ENCODE measurements around the gene XG. TPM values are rescaled to one million over a fixed set of nuclear protein-coding genes. Genes with fewer than 3 reads are reported as not detected.

The XG gene
- total and polyA plus RNA-seq, 2 donors from 2014 or later: 0.43 to 0.50 TPM

- no peak overlapping the region for H3K27ac ChIP-seq (ENCODE audit: low read depth in 2 of 2, low read length in 2 of 2)
- intact Hi-C loops (cut with DNase I): no loop called here
- no peak overlapping the region for H3K4me3 ChIP-seq (ENCODE audit: low read length in 3 of 3)
- no peak for TF ChIP-seq CTCF (IDR thresholded peaks at IDR 0.05; ENCODE audit: borderline replicate concordance, extremely low read depth, insufficient read depth)
- H3K27me3 ChIP-seq (ENCODE audit: control insufficient read depth, insufficient read depth, low read length): no peaks in the 10 kb centered on the region
- no peaks in the 10 kb centered on the region for H3K9me3 ChIP-seq (ENCODE audit: control insufficient read depth in 2 of 3, insufficient read depth in 1 of 3, low read length in 3 of 3)
- H3K4me1 ChIP-seq (ENCODE audit: control insufficient read depth in 2 of 3, insufficient read depth in 2 of 3, low read depth in 1 of 3, low read length in 3 of 3): no peaks in the 10 kb centered on the region
- FAIRE-seq (no peak), DNase-seq (no peak)
- no peak overlapping the region for H3K9ac ChIP-seq (ENCODE audit: low read length in 3 of 3)
- no peaks in the 10 kb centered on the region for H3K36me3 ChIP-seq (ENCODE audit: control insufficient read depth in 2 of 3, insufficient read depth in 3 of 3, low read length in 3 of 3)
Measured at GRCh38 chrX:2840961-2841360, 89.1 kb downstream of the XG start.

GRCh38 chrX:2841537-2841936, 89.7 kb downstream of the XG start:
- Histone ChIP-seq H3K36me3 (ENCODE audit: control insufficient read depth in 2 of 3, insufficient read depth in 3 of 3, low read length in 3 of 3) (no peaks in the 10 kb centered on the region), H3K27ac (ENCODE audit: low read depth in 2 of 2, low read length in 2 of 2) (no peak overlapping the region), H3K9me3 (ENCODE audit: control insufficient read depth in 2 of 3, insufficient read depth in 1 of 3, low read length in 3 of 3) (no peaks in the 10 kb centered on the region), H3K27me3 (ENCODE audit: control insufficient read depth, insufficient read depth, low read length) (no peaks in the 10 kb centered on the region), H3K9ac (ENCODE audit: low read length in 3 of 3) (no peak overlapping the region), H3K4me1 (ENCODE audit: control insufficient read depth in 2 of 3, insufficient read depth in 2 of 3, low read depth in 1 of 3, low read length in 3 of 3) (no peaks in the 10 kb centered on the region), H3K4me3 (ENCODE audit: low read length in 3 of 3) (no peak overlapping the region)
- intact Hi-C loops (cut with DNase I): no loop called here
- no peak for TF ChIP-seq CTCF (IDR thresholded peaks at IDR 0.05; ENCODE audit: borderline replicate concordance, extremely low read depth, insufficient read depth)
- FAIRE-seq: no peak
- DNase-seq: no peak

GRCh38 chrX:2846992-2847391, 95.2 kb downstream of the XG start:
- H3K9me3 ChIP-seq (ENCODE audit: control insufficient read depth in 2 of 3, insufficient read depth in 1 of 3, low read length in 3 of 3): no peaks in the 10 kb centered on the region
- H3K27me3 ChIP-seq (ENCODE audit: control insufficient read depth, insufficient read depth, low read length): no peaks in the 10 kb centered on the region
- H3K27ac ChIP-seq (ENCODE audit: low read depth in 2 of 2, low read length in 2 of 2): no peak overlapping the region
- FAIRE-seq (no peak), DNase-seq (no peak)
- intact Hi-C loops (cut with DNase I): no loop called here
- no peak overlapping the region for H3K4me3 ChIP-seq (ENCODE audit: low read length in 3 of 3)
- no peaks in the 10 kb centered on the region for H3K4me1 ChIP-seq (ENCODE audit: control insufficient read depth in 2 of 3, insufficient read depth in 2 of 3, low read depth in 1 of 3, low read length in 3 of 3)
- no peaks in the 10 kb centered on the region for H3K36me3 ChIP-seq (ENCODE audit: control insufficient read depth in 2 of 3, insufficient read depth in 3 of 3, low read length in 3 of 3)
- no peak overlapping the region for H3K9ac ChIP-seq (ENCODE audit: low read length in 3 of 3)
- no peak for TF ChIP-seq CTCF (IDR thresholded peaks at IDR 0.05; ENCODE audit: borderline replicate concordance, extremely low read depth, insufficient read depth)

GRCh38 chrX:2848871-2849301, 97.0 kb downstream of the XG start:
- H3K27ac ChIP-seq (ENCODE audit: low read depth in 2 of 2, low read length in 2 of 2): no peak overlapping the region
- DNase-seq (no peak), FAIRE-seq (no peak)
- no peaks in the 10 kb centered on the region for H3K27me3 ChIP-seq (ENCODE audit: control insufficient read depth, insufficient read depth, low read length)
- intact Hi-C loops (cut with DNase I): no loop called here
- no peak for TF ChIP-seq CTCF (IDR thresholded peaks at IDR 0.05; ENCODE audit: borderline replicate concordance, extremely low read depth, insufficient read depth)
- H3K36me3 ChIP-seq (ENCODE audit: control insufficient read depth in 2 of 3, insufficient read depth in 3 of 3, low read length in 3 of 3): no peaks in the 10 kb centered on the region
- no peak overlapping the region for H3K4me3 ChIP-seq (ENCODE audit: low read length in 3 of 3)
- H3K9ac ChIP-seq (ENCODE audit: low read length in 3 of 3): no peak overlapping the region
- H3K9me3 ChIP-seq (ENCODE audit: control insufficient read depth in 2 of 3, insufficient read depth in 1 of 3, low read length in 3 of 3): no peaks in the 10 kb centered on the region
- no peaks in the 10 kb centered on the region for H3K4me1 ChIP-seq (ENCODE audit: control insufficient read depth in 2 of 3, insufficient read depth in 2 of 3, low read depth in 1 of 3, low read length in 3 of 3)
